ENCODE data around the gene GRM7.

DNA sequence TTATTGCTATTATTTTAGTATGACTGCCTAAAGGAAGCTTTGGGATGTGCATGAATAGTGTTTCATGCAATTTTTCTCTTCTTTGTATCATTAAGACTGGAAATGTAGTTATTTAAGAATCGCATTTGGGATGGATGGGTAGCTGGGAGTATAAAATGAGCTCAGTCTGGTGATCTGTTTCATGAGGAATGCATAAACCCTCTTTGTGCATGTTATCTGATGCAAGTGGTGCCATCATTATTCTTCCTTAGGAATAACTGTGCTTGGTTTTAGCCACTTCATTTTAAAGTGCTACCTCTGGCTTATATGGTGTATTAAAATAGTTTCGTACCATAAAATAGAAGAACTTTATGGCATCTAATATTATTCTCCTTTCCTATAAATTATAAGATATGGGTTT is 535.6 kb downstream of the GRM7 start:
- TF ChIP-seq, protein P1, sequence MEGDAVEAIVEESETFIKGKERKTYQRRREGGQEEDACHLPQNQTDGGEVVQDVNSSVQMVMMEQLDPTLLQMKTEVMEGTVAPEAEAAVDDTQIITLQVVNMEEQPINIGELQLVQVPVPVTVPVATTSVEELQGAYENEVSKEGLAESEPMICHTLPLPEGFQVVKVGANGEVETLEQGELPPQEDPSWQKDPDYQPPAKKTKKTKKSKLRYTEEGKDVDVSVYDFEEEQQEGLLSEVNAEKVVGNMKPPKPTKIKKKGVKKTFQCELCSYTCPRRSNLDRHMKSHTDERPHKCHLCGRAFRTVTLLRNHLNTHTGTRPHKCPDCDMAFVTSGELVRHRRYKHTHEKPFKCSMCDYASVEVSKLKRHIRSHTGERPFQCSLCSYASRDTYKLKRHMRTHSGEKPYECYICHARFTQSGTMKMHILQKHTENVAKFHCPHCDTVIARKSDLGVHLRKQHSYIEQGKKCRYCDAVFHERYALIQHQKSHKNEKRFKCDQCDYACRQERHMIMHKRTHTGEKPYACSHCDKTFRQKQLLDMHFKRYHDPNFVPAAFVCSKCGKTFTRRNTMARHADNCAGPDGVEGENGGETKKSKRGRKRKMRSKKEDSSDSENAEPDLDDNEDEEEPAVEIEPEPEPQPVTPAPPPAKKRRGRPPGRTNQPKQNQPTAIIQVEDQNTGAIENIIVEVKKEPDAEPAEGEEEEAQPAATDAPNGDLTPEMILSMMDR (IDR thresholded peaks at IDR 0.05; ENCODE audit: low read depth, low read length) = no peak
- no peak for TF ChIP-seq EZH2phosphoT487 (IDR thresholded peaks at IDR 0.05; ENCODE audit: low read depth)
